Mucosa of stomach (tissue), 1 donor: ENCODE data around the gene KLHL30.

Experiments
- H3K27me3 ChIP-seq: one replicate; pipeline ENCODE4 v1.7.0; 2013; ENCODE audit warnings: mild to moderate bottlenecking, low read length; ENCODE audit not compliant: control insufficient read depth, insufficient read depth
- H3K36me3 ChIP-seq: one replicate; pipeline ENCODE4 v1.7.0; 2013; ENCODE audit warnings: low read length; ENCODE audit not compliant: control insufficient read depth, insufficient read depth
- H3K4me1 ChIP-seq: one replicate; pipeline ENCODE4 v1.7.0; 2013; ENCODE audit warnings: mild to moderate bottlenecking, low read length; ENCODE audit not compliant: control insufficient read depth, insufficient read depth
- H3K4me3 ChIP-seq: one replicate; pipeline ENCODE4 v1.7.0; 2013; ENCODE audit warnings: low read length
- H3K9ac ChIP-seq: one replicate; pipeline ENCODE4 v1.7.0; 2013; ENCODE audit warnings: mild to moderate bottlenecking, low read length, moderate library complexity
- H3K9me3 ChIP-seq: one replicate; pipeline ENCODE4 v1.7.0; 2013; ENCODE audit warnings: mild to moderate bottlenecking, low read length, moderate library complexity; ENCODE audit not compliant: control insufficient read depth
- donor health status: Pancreatic carcinoma.

Gene KLHL30

GRCh38 chr2:238187618-238188548 is 49.4 kb downstream of the KLHL30 start:
- H3K9ac ChIP-seq, result no peak overlapping the region
- no peaks in the 10 kb centered on the region for H3K9me3 ChIP-seq
- peaks cover 19% of the 10 kb centered on the region for H3K36me3 ChIP-seq

GRCh38 chr2:238190445-238190844 is 52.0 kb downstream of the KLHL30 start:
- H3K36me3 ChIP-seq, result peaks cover 19% of the 10 kb centered on the region
- H3K27me3 ChIP-seq, result no peaks in the 10 kb centered on the region
- H3K4me3 ChIP-seq, result no peak overlapping the region
- no peak overlapping the region for H3K9ac ChIP-seq
- H3K9me3 ChIP-seq, result no peaks in the 10 kb centered on the region
- H3K4me1 ChIP-seq, result no peaks in the 10 kb centered on the region

More at GRCh38 chr2:238187618-238188548, 49.4 kb downstream of the KLHL30 start:
- Histone ChIP-seq H3K4me3 (no peak overlapping the region), H3K27me3 (no peaks in the 10 kb centered on the region), H3K4me1 (no peaks in the 10 kb centered on the region)
